GM10266 (cell line): ENCODE results near the gene CNTNAP2.

Experiments used
- DNase-seq: peaks from one replicate; pipeline ENCODE4 v3.0.0; 2012; ENCODE audit errors: extremely low spot score
- CTCF ChIP-seq: IDR thresholded peaks from 2 replicates; pipeline ENCODE4 v1.5.1; 2012; ENCODE audit warnings: mild to moderate bottlenecking, low read depth; ENCODE audit not compliant: control insufficient read depth, insufficient read depth; ENCODE audit errors: missing control alignments

Gene CNTNAP2

GRCh38 chr7:147279964-147280374 is 1163.4 kb downstream of the CNTNAP2 start:
- DNase-seq, result no peak
- TF ChIP-seq CTCF, result no peak

- TF ChIP-seq CTCF, result no peak
- no peak for DNase-seq
Measured at GRCh38 chr7:147282204-147282603, 1165.6 kb downstream of the CNTNAP2 start.

- DNase-seq, result no peak
- TF ChIP-seq CTCF, result no peak
Measured at GRCh38 chr7:147296201-147296600, 1179.6 kb downstream of the CNTNAP2 start.

GRCh38 chr7:147296986-147297385 is 1180.4 kb downstream of the CNTNAP2 start:
- TF ChIP-seq CTCF, result no peak
- no peak for DNase-seq

GRCh38 chr7:147298611-147299043 is 1182.0 kb downstream of the CNTNAP2 start:
- no peak for TF ChIP-seq CTCF
- DNase-seq, result no peak

- DNase-seq, result no peak
- no peak for TF ChIP-seq CTCF
Measured at GRCh38 chr7:147300293-147300692, 1183.7 kb downstream of the CNTNAP2 start.

GRCh38 chr7:147304376-147304775 is 1187.8 kb downstream of the CNTNAP2 start:
- no peak for DNase-seq
- no peak for TF ChIP-seq CTCF

- no peak for DNase-seq
- TF ChIP-seq CTCF, result no peak
Measured at GRCh38 chr7:147305827-147306226, 1189.2 kb downstream of the CNTNAP2 start.
